ENCODE measurements around the gene PEX11G.

The PEX11G gene

GRCh38 chr19:7500811-7501450, 12.1 kb upstream of the PEX11G start:
- no peak for DNase-seq (ENCODE audit: low read depth in 2 of 2, low spot score in 1 of 2)

GRCh38 chr19:7497292-7497691, 8.5 kb upstream of the PEX11G start:
- no peak for DNase-seq (ENCODE audit: low read depth in 2 of 2, low spot score in 1 of 2)

GRCh38 chr19:7494416-7495098, 5.7 kb upstream of the PEX11G start:
- no peak for DNase-seq (ENCODE audit: low read depth in 2 of 2, low spot score in 1 of 2)

GRCh38 chr19:7492558-7492957, 3.7 kb upstream of the PEX11G start:
- no peak for DNase-seq (ENCODE audit: low read depth in 2 of 2, low spot score in 1 of 2)

GRCh38 chr19:7492142-7492541, 3.3 kb upstream of the PEX11G start:
- DNase-seq (ENCODE audit: low read depth in 2 of 2, low spot score in 1 of 2), result no peak

GRCh38 chr19:7489609-7490044, 792 bp upstream of the PEX11G start:
- DNase-seq (ENCODE audit: low read depth in 2 of 2, low spot score in 1 of 2), result no peak

- no peak for DNase-seq (ENCODE audit: low read depth in 2 of 2, low spot score in 1 of 2)
Observed at GRCh38 chr19:7486923-7487322, 1.9 kb downstream of the PEX11G start.

GRCh38 chr19:7483720-7484201, 5.1 kb downstream of the PEX11G start:
- DNase-seq (ENCODE audit: low read depth in 2 of 2, low spot score in 1 of 2), result no peak

GRCh38 chr19:7482584-7483439, 6.0 kb downstream of the PEX11G start:
- DNase-seq (ENCODE audit: low read depth in 2 of 2, low spot score in 1 of 2), result no peak

- no peak for DNase-seq (ENCODE audit: low read depth in 2 of 2, low spot score in 1 of 2)
Observed at GRCh38 chr19:7480970-7481255, 7.9 kb downstream of the PEX11G start.

- DNase-seq (ENCODE audit: low read depth in 2 of 2, low spot score in 1 of 2), result no peak
Observed at GRCh38 chr19:7480222-7480969, 8.4 kb downstream of the PEX11G start.

GRCh38 chr19:7478843-7479227, 10.0 kb downstream of the PEX11G start:
- DNase-seq (ENCODE audit: low read depth in 2 of 2, low spot score in 1 of 2), result no peak

GRCh38 chr19:7478173-7478842, 10.5 kb downstream of the PEX11G start:
- DNase-seq (ENCODE audit: low read depth in 2 of 2, low spot score in 1 of 2), result no peak

GRCh38 chr19:7477758-7478157, 11.1 kb downstream of the PEX11G start:
- no peak for DNase-seq (ENCODE audit: low read depth in 2 of 2, low spot score in 1 of 2)

- DNase-seq (ENCODE audit: low read depth in 2 of 2, low spot score in 1 of 2), result no peak
Observed at GRCh38 chr19:7476777-7477494, 11.9 kb downstream of the PEX11G start.

GRCh38 chr19:7476241-7476640, 12.6 kb downstream of the PEX11G start:
- no peak for DNase-seq (ENCODE audit: low read depth in 2 of 2, low spot score in 1 of 2)

GRCh38 chr19:7475665-7476064, 13.2 kb downstream of the PEX11G start:
- DNase-seq (ENCODE audit: low read depth in 2 of 2, low spot score in 1 of 2), result no peak

- no peak for DNase-seq (ENCODE audit: low read depth in 2 of 2, low spot score in 1 of 2)
Observed at GRCh38 chr19:7471696-7472615, 16.9 kb downstream of the PEX11G start.

Data from stimulated activated CD8-positive, alpha-beta memory T cell treated with anti-CD3 and anti-CD28 coated beads, Interleukin-4, amount 100 ng/mL, for 4 hours (primary cell).